Right forelimb (tissue), 1 donor: ENCODE results near the gene SPTSSA.
"Not testable (repeated sequence)": the region's sequence is repeated elsewhere in the genome, so short reads cannot be mapped to it uniquely, and the experiment has no call there.

Experiments used
- DNase-seq: peaks from one replicate; pipeline ENCODE4 v3.0.0-alpha.2; 2018

The SPTSSA gene

DNA sequence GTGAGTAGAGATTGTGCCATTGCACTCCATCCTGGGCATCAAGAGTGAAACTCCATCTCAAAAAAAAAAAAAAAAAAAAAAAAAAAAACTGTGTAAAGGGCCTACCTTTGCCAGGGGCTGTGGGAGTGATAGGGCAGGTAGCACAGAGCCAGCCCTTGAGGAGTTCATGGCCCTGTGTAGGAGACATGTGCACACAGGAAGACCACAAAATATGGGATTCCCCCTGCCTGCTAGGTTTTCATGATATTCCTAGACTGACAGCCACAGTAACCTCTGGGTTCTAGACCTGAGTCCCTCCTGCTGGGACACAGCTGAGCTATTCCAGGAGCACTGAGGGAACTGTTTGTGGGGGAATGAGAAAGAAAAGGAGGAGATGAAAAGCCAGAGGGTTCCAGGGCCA lies 8.3 kb upstream of the SPTSSA start:
- DNase-seq = no peak

DNA sequence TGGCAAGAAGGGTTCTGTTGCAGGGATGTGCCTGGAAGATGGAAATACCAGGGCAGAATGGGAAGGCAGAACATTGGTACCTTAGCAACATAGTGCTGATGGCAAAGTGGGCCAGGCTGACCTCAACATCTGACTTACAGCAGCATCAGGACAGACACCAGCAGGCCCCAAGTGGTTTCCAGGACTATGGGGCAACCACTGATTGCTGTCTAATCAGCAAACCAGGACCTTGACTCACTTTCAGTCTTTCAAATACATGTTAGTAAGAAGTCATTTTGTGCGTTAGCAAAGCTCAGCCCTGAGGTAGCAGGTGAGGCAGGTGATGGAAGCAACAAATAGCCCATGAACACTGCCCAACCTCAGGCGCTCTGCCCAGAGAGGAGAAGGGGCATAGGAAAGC lies 4.7 kb upstream of the SPTSSA start:
- no peak for DNase-seq

- no peak for DNase-seq
These were observed 3.2 kb upstream of the SPTSSA start for GRCh38 chr14:34465069-34465859.

- no peak for DNase-seq
These were observed 1.5 kb upstream of the SPTSSA start for GRCh38 chr14:34463598-34463961.

DNA sequence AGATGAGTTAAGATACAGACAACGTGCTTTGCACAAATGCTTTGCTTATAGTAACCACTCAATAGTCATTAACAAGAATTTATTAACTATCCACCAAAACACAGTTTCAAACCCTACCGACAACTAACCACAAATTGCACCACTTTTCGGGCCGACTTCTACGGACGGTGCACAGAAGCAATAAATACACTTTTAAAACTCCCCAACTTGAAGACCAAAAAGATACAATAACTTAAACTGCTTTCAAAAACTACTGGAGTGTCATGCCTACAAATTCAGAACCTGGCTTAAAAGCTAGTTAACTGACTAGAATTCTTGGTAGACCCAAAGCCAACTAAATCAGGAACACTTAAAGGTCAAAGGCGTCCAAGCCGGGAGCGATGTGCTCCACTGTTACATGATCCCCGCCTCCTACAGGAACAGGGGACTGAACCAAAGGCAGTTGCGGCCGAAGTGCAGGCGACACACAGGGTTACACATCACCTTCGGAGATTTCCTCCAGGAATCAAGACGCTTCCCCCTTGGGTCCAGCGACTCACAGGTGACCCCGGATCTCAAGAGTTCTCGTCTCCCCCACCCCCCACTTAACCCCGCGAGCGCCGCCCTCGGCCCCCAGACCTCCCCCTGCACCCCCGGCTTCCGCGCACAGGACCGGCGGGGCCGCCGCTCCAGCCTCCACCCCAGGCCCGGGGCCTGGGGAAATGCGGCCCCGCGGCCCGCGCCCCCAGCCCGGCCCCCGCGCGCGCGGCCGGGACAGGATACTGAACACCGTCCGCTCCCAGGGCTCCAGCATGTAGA lies 507 bp downstream of the SPTSSA start:
- no peak for DNase-seq

DNA sequence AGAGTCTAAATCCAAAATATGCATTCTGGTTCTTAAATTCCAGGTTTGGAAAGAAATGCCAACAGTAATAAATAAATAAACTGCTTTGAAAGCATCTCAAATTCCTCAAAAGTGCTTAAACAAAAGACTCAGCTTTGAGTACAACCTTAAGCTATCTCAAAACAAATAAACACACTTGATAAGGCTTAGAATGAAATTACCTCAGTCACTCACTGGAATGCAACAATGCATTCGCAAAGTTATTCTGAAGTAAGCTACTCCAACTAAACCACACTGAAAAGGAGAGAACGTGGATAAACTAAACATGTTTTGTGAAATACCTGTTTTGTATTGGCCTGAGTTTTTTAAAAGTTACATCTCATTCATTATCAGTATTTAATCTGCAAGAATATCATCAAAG lies 1.2 kb downstream of the SPTSSA start:
- no peak for DNase-seq

GRCh38 chr14:34460295-34460694 lies 1.7 kb downstream of the SPTSSA start:
- no peak for DNase-seq

DNA sequence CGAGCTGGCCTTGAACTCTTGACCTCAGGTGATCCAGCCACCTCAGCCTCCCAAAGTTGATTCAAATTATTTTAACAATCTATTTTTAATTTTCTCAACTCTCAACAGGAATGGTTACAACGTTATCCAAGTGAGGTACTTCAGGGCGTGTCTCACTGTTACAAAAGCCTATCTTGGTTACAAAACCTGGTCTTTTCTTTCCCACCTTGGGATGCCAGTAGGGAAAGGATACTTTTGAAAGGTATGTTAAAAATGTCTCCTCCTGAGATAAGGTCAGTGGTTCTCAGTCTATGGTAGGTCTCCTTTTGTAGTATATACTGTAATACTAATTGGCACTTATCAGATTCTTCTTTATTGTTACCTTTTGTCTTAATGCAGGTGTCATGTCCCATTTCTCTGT lies 4.9 kb downstream of the SPTSSA start:
- no peak for DNase-seq

DNA sequence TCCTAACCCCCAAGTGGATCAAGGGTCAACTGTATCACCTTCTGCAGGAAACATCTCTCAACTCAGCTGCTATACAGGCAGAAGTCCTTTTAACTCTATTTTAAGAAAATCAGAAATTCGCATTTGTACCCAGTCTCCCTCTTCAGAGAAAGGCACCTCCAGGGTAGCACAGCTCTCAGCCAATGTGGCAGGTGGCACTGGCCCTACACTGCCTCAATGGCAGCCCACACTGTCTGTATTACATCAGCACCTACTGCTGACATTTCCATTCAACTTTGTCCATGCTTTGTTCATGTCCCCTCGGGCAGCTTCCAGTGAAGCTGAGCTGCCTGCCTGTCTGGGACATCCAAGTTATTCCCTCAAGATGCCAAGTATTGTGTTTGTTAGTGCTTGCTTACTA lies 8.8 kb downstream of the SPTSSA start:
- DNase-seq = no peak

DNA sequence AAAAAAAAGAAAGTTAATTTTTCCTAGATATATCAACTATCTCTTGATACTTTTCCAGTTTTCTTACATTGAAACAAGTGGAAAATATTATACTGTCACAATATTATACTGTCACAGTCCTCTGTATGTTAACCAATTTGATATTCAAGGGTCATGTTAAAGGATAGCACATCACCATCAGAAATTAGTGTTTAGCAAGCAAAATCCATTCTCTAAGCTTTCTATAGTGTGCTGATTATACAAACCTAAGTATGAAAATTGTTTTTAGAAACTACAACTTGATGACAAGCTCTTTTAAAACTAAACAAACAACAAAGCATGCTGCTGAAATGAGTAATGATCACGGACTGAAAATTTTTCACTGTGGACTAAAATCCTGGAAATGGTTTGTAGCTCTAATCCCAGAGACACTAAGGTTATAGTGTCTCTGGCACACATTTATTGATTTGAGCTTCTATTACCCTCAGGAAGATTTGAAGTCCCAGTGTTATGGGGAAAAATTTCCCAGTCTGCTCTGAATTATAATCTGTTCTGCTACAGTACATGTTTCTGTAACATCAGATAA lies 9.7 kb downstream of the SPTSSA start:
- DNase-seq = no peak

GRCh38 chr14:34450958-34451357 lies 11.1 kb downstream of the SPTSSA start:
- DNase-seq = no peak

DNA sequence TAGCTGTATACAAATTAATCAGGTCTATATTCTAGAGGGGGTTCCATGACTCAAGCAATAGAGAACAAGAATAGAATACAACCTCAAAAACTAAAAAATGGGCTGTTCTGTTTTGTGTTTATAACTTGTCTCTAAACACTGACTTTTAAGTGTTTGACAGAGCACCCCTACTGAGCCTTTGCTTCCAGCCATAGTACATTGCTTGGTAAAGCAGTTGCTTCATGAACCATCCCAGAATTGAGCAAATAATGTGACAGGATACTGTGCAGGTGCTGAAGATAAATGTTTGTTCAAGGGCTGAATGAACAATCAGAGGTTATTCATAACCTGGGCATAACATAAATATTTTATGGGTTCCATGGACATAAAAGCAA lies 11.5 kb downstream of the SPTSSA start:
- DNase-seq = no peak

DNA sequence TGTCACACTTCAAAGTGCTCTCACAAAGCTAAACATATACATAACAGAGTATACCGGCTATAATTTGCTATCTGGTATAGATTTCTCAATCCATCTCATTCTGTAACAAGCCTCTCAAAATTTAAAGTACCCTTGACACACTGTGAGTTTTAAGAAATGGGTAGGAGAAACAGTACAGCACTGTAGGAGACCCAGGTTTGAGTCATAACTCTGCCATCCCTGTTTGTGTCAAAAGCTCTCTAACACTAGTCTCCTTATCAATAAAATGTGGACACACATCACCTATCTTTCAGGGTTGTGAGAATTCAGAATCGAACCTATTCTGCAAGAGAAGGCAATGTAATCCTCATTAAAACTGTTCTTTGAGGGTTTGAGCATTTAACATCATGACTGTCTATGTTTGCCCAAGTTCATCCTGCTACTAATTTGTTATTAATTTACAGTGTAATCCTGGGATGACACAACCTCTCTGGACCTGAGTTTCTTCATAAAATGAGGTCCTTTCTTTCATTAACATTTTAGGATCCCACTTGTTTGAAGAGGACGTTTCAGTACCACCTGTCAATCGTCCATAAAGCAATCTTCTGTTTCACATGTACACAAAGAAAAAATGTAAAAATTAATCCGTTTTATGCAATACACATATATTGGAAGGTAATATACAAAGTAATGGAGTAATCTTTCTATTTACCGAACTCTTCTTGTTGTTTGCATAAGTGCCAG lies 12.1 kb downstream of the SPTSSA start:
- DNase-seq = no peak

- no peak for DNase-seq
These were observed 22.9 kb downstream of the SPTSSA start for GRCh38 chr14:34439090-34439489.

DNA sequence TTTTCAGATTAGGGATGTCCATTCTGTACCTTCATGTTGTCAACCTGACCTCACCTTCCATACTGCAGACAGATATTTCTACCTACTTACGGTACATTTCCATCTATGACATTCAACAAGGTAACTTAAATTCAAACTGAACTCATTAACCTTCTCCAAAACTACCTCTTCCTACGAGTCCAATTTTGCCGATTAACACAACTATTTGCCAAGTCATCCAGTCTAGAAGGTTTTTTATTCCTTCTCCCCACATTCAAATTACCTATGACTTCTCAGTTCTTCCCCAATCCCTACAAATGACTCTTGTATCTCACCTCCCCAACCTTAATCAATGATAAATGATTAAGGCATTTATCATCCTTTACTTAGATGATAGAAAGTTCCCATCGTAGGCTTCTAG lies 23.6 kb downstream of the SPTSSA start:
- DNase-seq = no peak

- no peak for DNase-seq
These were observed 24.3 kb downstream of the SPTSSA start for GRCh38 chr14:34437729-34438080.

DNA sequence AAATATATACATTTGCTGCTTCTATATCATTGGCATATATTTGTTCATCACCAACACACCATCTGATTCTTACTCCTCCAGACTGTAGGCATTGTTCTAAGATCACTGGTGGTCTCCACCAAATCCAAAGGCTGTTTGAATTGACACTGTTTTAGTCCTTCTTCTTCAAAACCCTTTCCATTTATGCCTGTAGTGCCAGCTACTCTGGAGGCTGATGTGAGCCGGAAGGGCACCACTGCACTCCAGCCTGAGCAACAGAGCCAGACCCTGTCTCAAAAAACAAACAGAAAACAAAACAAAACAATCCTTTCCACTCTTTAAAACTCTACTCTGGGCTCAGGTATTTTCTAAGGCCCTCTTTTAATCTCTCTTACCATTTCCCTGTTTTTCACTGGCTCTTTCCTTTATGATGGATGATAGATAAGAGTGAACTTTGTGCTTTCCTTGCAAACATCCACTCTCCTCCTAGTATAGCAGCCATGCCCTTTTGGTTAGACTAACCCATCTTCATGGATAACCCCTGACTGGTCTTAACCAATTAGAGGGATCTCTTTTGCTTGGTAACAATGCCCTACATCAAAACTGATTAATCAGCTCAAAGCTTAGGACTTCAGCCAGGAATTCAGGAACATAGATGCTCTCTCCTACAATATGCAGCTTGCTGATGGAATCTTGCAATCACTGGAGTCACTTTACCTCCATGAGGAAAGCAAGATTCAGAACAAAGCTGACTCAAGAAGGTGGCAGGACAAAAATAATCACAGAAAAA lies 24.9 kb downstream of the SPTSSA start:
- no peak for DNase-seq

- DNase-seq = no peak
These were observed 25.7 kb downstream of the SPTSSA start for GRCh38 chr14:34436118-34436905.

DNA sequence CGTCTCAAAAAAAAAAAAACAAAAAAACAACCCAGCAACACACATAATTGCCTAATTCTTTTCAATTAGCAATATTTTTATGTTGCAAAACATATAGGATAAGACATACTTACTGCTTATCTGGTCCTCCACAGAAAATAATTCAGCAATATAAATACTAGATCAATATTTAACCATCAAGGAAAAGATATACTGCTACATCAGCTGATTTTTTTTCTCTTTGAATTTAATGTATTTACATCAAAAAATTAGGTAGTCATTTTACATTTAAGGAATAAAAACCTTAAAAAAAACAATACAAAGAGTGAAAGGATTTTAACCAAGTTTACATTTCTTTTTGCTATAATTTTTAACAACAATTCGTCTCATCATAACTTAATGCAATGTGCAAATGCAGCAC lies 28.1 kb downstream of the SPTSSA start:
- DNase-seq = no peak

- not testable (repeated sequence) for DNase-seq
These were observed 34.0 kb downstream of the SPTSSA start for GRCh38 chr14:34428102-34428466.

DNA sequence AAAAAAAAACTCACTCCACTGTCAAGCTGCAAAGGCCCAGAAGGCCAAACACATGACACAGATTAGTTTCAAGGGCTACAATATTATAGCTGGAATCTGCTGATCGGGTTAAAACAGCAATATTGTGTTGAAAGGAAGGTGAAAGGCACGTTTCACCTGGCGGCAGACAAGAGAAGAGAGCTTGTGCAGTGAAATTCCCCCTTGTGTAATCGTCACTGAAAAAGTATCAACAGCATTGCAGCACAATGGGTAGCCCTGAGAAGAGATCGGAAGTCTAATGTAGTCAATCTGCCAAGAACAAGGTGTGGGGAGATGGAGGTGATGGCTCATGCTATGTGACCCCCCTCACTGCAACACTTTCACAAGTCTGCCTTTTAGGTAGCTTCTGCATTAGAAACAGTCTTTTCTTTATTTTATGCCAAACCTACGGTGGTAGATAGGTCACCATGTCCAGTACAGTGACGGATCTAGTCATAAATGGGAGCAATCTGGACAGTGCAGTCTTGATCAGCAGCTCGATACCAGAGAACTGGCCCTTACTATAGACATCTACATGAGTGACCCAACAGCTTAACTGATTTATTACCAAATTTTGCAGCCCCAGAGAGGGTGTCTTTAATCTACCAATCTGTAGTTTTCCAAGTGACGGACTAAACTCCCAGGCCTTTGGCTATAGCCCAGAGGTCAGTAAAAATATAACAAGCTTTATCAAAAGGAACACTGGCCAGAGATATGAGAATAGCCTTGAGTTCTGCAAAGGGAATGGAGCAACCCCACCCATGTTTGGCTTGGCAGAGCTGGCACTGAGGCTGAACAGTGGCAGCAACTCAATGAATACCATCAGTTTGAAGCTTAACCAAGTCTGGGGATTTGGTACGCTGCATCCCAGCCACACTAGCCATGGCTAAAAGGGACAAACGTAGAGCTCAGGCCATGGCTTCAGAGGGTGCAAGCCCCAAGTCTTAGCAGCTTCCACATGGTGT lies 35.4 kb downstream of the SPTSSA start:
- no peak for DNase-seq
